H9 (cell line): ENCODE data around the gene DDX53. TPM values are rescaled to one million over a fixed set of nuclear protein-coding genes. Genes with fewer than 3 reads are reported as not detected.

Experiments
- DNase-seq: peaks from one replicate; pipeline ENCODE4 v3.0.0-alpha.2; 2017
- H2AFZ ChIP-seq: one replicate; pipeline ENCODE4 v1.6.1; 2013; ENCODE audit warnings: mild to moderate bottlenecking, low read length, control low read depth, moderate library complexity
- H2AK5ac ChIP-seq: 2 replicates; pipeline ENCODE4 v1.6.1; 2013; ENCODE audit warnings: low read length, control low read depth, mixed read lengths; ENCODE audit not compliant: insufficient read length
- H2BK120ac ChIP-seq: one replicate; pipeline ENCODE4 v1.6.1; 2013; ENCODE audit warnings: low read depth, mild to moderate bottlenecking, low read length, control low read depth, inconsistent platforms; ENCODE audit not compliant: poor library complexity, severe bottlenecking
- H2BK12ac ChIP-seq: 2 replicates; pipeline ENCODE4 v1.6.1; 2013; ENCODE audit warnings: low read length, control low read depth, mixed read lengths, low read depth; ENCODE audit not compliant: insufficient read length
- H2BK15ac ChIP-seq: 2 replicates; pipeline ENCODE4 v1.6.1; 2013; ENCODE audit warnings: low read depth, low read length, control low read depth
- H2BK20ac ChIP-seq: one replicate; pipeline ENCODE4 v1.6.1; 2013; ENCODE audit warnings: low read depth, mild to moderate bottlenecking, low read length, control low read depth, inconsistent platforms; ENCODE audit not compliant: poor library complexity, severe bottlenecking
- H2BK5ac ChIP-seq: 2 replicates; pipeline ENCODE4 v1.6.1; 2013; ENCODE audit warnings: low read length, control low read depth, mixed read lengths; ENCODE audit not compliant: insufficient read length
- H3K14ac ChIP-seq: 2 replicates; pipeline ENCODE4 v1.6.1; 2013; ENCODE audit warnings: low read length, control low read depth; ENCODE audit not compliant: insufficient read depth
- H3K18ac ChIP-seq: 2 replicates; pipeline ENCODE4 v1.6.1; 2013; ENCODE audit warnings: low read depth, mild to moderate bottlenecking, mixed read lengths, low read length, control low read depth; ENCODE audit not compliant: insufficient read length
- H3K23ac ChIP-seq: 2 replicates; pipeline ENCODE4 v1.6.1; 2013; ENCODE audit warnings: low read length, control low read depth, mixed read lengths, low read depth; ENCODE audit not compliant: insufficient read length
- H3K23me2 ChIP-seq: 2 replicates; pipeline ENCODE4 v1.6.1; 2013; ENCODE audit warnings: low read depth, mild to moderate bottlenecking, mixed read lengths, low read length, control low read depth; ENCODE audit not compliant: insufficient read length, poor library complexity, severe bottlenecking
- H3K27ac ChIP-seq: 2 replicates; pipeline ENCODE4 v1.5.1; 2013; ENCODE audit warnings: low read length, control low read depth, mixed read lengths, low read depth; ENCODE audit not compliant: insufficient read length
- H3K27me3 ChIP-seq: 2 replicates; pipeline ENCODE4 v1.6.1; 2013; ENCODE audit warnings: low read length, control low read depth, inconsistent platforms; ENCODE audit not compliant: insufficient read depth
- H3K4ac ChIP-seq: 2 replicates; pipeline ENCODE4 v1.6.1; 2013; ENCODE audit warnings: low read depth, mild to moderate bottlenecking, control low read depth, inconsistent platforms, low read length, moderate library complexity
- H3K4me1 ChIP-seq: 2 replicates; pipeline ENCODE4 v1.6.1; 2013; ENCODE audit warnings: low read length, control low read depth, inconsistent platforms; ENCODE audit not compliant: insufficient read depth
- H3K4me2 ChIP-seq: 2 replicates; pipeline ENCODE4 v1.6.1; 2013; ENCODE audit warnings: low read length, control low read depth, mixed read lengths; ENCODE audit not compliant: insufficient read length, insufficient read depth
- H3K56ac ChIP-seq: 2 replicates; pipeline ENCODE4 v1.6.1; 2013; ENCODE audit warnings: low read depth, mild to moderate bottlenecking, mixed read lengths, low read length, control low read depth; ENCODE audit not compliant: insufficient read length
- H3K79me1 ChIP-seq: 2 replicates; pipeline ENCODE4 v1.6.1; 2013; ENCODE audit warnings: low read depth, mild to moderate bottlenecking, moderate library complexity, low read length, control low read depth, inconsistent platforms; ENCODE audit not compliant: insufficient read depth, poor library complexity, severe bottlenecking
- H3K79me2 ChIP-seq: 2 replicates; pipeline ENCODE4 v1.6.1; 2013; ENCODE audit warnings: low read length, control low read depth, inconsistent platforms; ENCODE audit not compliant: insufficient read depth
- H3K9ac ChIP-seq: 2 replicates; pipeline ENCODE4 v1.6.1; 2013; ENCODE audit warnings: low read length, control low read depth, mixed read lengths; ENCODE audit not compliant: insufficient read length; ENCODE audit errors: extremely low read depth
- H3K9me3 ChIP-seq: one replicate; pipeline ENCODE4 v1.6.1; 2013; ENCODE audit warnings: low read depth, low read length, inconsistent platforms; ENCODE audit not compliant: control insufficient read depth
- H3T11ph ChIP-seq: one replicate; pipeline ENCODE4 v1.6.1; 2013; ENCODE audit warnings: mild to moderate bottlenecking, low read length, control low read depth, inconsistent platforms
- H4K20me1 ChIP-seq: one replicate; pipeline ENCODE4 v1.6.1; 2013; ENCODE audit not compliant: control insufficient read depth, insufficient read length, insufficient read depth
- H4K5ac ChIP-seq: 2 replicates; pipeline ENCODE4 v1.6.1; 2013; ENCODE audit warnings: low read depth, mild to moderate bottlenecking, mixed read lengths, low read length, control low read depth; ENCODE audit not compliant: insufficient read length
- H4K8ac ChIP-seq: replicated peaks from 2 replicates; pipeline ENCODE4 v1.6.1; 2013; ENCODE audit warnings: low read length, control low read depth, mixed read lengths, low read depth; ENCODE audit not compliant: insufficient read length
- H4K91ac ChIP-seq: 2 replicates; pipeline ENCODE4 v1.6.1; 2013; ENCODE audit warnings: low read depth, mild to moderate bottlenecking, moderate library complexity, mixed read lengths, low read length, control low read depth; ENCODE audit not compliant: insufficient read length
- H3K27ac Mint-ChIP-seq, 3 experiments: 2 replicates in 2 of 3; 3 replicates in 1 of 3; pipeline ENCODE4 v1.8.0; 2020 to 2021; ENCODE audit warnings: mixed read lengths in 3 of 3, mild to moderate bottlenecking in 1 of 3, moderate library complexity in 1 of 3
- H3K27me3 Mint-ChIP-seq: 2 replicates; pipeline ENCODE4 v1.8.0; 2021; ENCODE audit warnings: low read depth, mild to moderate bottlenecking, moderate library complexity, mixed read lengths
- H3K36me3 Mint-ChIP-seq, 3 experiments: 2 replicates in 2 of 3; 3 replicates in 1 of 3; pipeline ENCODE4 v1.8.0; 2020 to 2021; ENCODE audit warnings: low read depth in 3 of 3, mixed read lengths in 3 of 3; ENCODE audit not compliant: insufficient read depth in 1 of 3
- H3K4me1 Mint-ChIP-seq, 2 experiments: 2 replicates each; pipeline ENCODE4 v1.8.0; 2020; ENCODE audit warnings: mixed read lengths in 2 of 2
- H3K4me3 Mint-ChIP-seq, 2 experiments: 2 replicates in 1 of 2; 3 replicates in 1 of 2; pipeline ENCODE4 v1.8.0; 2020 to 2021; ENCODE audit warnings: mild to moderate bottlenecking in 2 of 2, mixed read lengths in 2 of 2, moderate library complexity in 1 of 2
- H3K9me3 Mint-ChIP-seq, 2 experiments: 2 replicates in 1 of 2; 3 replicates in 1 of 2; pipeline ENCODE4 v1.8.0; 2020; ENCODE audit warnings: mild to moderate bottlenecking in 2 of 2, mixed read lengths in 2 of 2, moderate library complexity in 1 of 2
- CTCF ChIP-seq: fragments of 200-600 bp; sonication (generic); conservative IDR thresholded peaks from 3 replicates; pipeline ENCODE4 v1.8.0; 2021; ENCODE audit warnings: antibody characterized with exemption, mild to moderate bottlenecking
- WGBS: extraction: QIAGEN DNeasy Blood & Tissue Kit; methylation state at CpG from one replicate; pipeline ENCODE4 v1.1.7; 2013; ENCODE audit warnings: missing lambda C conversion rate, low lambda C conversion rate, mixed read lengths; ENCODE audit not compliant: insufficient read length; ENCODE audit errors: extremely low coverage; 5-methylcytosine and 5-hydroxymethylcytosine counted together
- total RNA-seq: library from RNA; stranded (reverse); gene quantifications from 2 replicates; pipeline ENCODE4 v1.2.1, GENCODE V29; 2021

The DDX53 gene
- total RNA-seq, 1 experiment from 2014 or later: not detected

- WGBS: no CpG with 5 or more reads among the region's 3 CpGs
- Mint-ChIP-seq H3K9me3 (peaks cover 15 to 20% of the 10 kb centered on the region in 2 experiments), H3K4me1 (peaks cover 0 to 5% of the 10 kb centered on the region in 2 experiments; a peak in 2 of 4 replicates), H3K27me3 (no peaks in the 10 kb centered on the region), H3K36me3 (peaks cover 0 to 4% (median 0%) of the 10 kb centered on the region in 3 experiments; a peak in 2 of 7 replicates), H3K27ac (no peak overlapping the region), H3K4me3 (no peak overlapping the region)
- no peak for DNase-seq
- no peaks in the 10 kb centered on the region for H3K9me3 ChIP-seq
- H2AK5ac ChIP-seq: no peak overlapping the region
- no peaks in the 10 kb centered on the region for H4K20me1 ChIP-seq
- no peaks in the 10 kb centered on the region for H3K23me2 ChIP-seq
- H2AFZ ChIP-seq: no peak overlapping the region
- no peak overlapping the region for H2BK120ac ChIP-seq
- H3T11ph ChIP-seq: no peak overlapping the region
- H3K4me1 ChIP-seq: no peaks in the 10 kb centered on the region; the same call in 1 of the 2 replicates
- no peak overlapping the region for H2BK20ac ChIP-seq
- no peak overlapping the region for H2BK15ac ChIP-seq
- no peak overlapping the region for H2BK12ac ChIP-seq
- no peak overlapping the region for H3K23ac ChIP-seq
- no peak overlapping the region for H3K4ac ChIP-seq
- no peak overlapping the region for H3K56ac ChIP-seq
- H3K9ac ChIP-seq: no peak overlapping the region
- no peaks in the 10 kb centered on the region for H3K79me2 ChIP-seq
- no peak for TF ChIP-seq CTCF
- no peak overlapping the region for H3K4me2 ChIP-seq
- H3K27ac ChIP-seq: no peak overlapping the region
- H4K8ac ChIP-seq: no peak overlapping the region
- H3K27me3 ChIP-seq: no peaks in the 10 kb centered on the region
- no peak overlapping the region for H3K18ac ChIP-seq
- H3K14ac ChIP-seq: no peak overlapping the region
- H4K91ac ChIP-seq: no peak overlapping the region
- no peak overlapping the region for H4K5ac ChIP-seq
- H3K79me1 ChIP-seq: no peaks in the 10 kb centered on the region
- H2BK5ac ChIP-seq: no peak overlapping the region
Observed at GRCh38 chrX:23031600-23031999, 31.8 kb downstream of the DDX53 start.
